Muscle layer of colon (tissue), 2 donors: ENCODE measurements around the gene CARNS1.

ENCODE experiments used
- H3K27ac ChIP-seq: one replicate; pipeline ENCODE4 v1.7.0; 2013; ENCODE audit warnings: low read depth, mild to moderate bottlenecking, low read length, moderate library complexity
- H3K27me3 ChIP-seq, 2 donors: one replicate each; pipeline ENCODE4 v1.7.0; 2013; ENCODE audit warnings: low read length in 2 of 2, mild to moderate bottlenecking in 2 of 2; ENCODE audit not compliant: insufficient read depth in 2 of 2, control insufficient read depth in 1 of 2
- H3K36me3 ChIP-seq: one replicate; pipeline ENCODE4 v1.7.0; 2013; ENCODE audit warnings: mild to moderate bottlenecking, low read length; ENCODE audit not compliant: insufficient read depth
- H3K4me1 ChIP-seq: one replicate; pipeline ENCODE4 v1.7.0; 2013; ENCODE audit warnings: mild to moderate bottlenecking, low read length; ENCODE audit not compliant: insufficient read depth
- H3K4me3 ChIP-seq, 2 donors: one replicate each; pipeline ENCODE4 v1.7.0; 2013; ENCODE audit warnings: low read length in 2 of 2, low read depth in 1 of 2, mild to moderate bottlenecking in 1 of 2, moderate library complexity in 1 of 2
- H3K9ac ChIP-seq: one replicate; pipeline ENCODE4 v1.7.0; 2013; ENCODE audit warnings: low read length
- H3K9me3 ChIP-seq: one replicate; pipeline ENCODE4 v1.7.0; 2013; ENCODE audit warnings: mild to moderate bottlenecking, low read length
- donor health status: abdominal sarcoma.
- donor health status: Adenocarcinoma of cecum.

The CARNS1 gene

GRCh38 chr11:67469508-67469811 is 54.0 kb downstream of the CARNS1 start:
- Histone ChIP-seq H3K27me3 (no peaks in the 10 kb centered on the region), H3K4me1 (peaks cover 25% of the 10 kb centered on the region), H3K4me3 (peak overlapping the region; percentile 57 to 84), H3K27ac (peak overlapping the region; percentile 93), H3K9me3 (no peaks in the 10 kb centered on the region), H3K36me3 (no peaks in the 10 kb centered on the region), H3K9ac (peak overlapping the region; percentile 37)

DNA sequence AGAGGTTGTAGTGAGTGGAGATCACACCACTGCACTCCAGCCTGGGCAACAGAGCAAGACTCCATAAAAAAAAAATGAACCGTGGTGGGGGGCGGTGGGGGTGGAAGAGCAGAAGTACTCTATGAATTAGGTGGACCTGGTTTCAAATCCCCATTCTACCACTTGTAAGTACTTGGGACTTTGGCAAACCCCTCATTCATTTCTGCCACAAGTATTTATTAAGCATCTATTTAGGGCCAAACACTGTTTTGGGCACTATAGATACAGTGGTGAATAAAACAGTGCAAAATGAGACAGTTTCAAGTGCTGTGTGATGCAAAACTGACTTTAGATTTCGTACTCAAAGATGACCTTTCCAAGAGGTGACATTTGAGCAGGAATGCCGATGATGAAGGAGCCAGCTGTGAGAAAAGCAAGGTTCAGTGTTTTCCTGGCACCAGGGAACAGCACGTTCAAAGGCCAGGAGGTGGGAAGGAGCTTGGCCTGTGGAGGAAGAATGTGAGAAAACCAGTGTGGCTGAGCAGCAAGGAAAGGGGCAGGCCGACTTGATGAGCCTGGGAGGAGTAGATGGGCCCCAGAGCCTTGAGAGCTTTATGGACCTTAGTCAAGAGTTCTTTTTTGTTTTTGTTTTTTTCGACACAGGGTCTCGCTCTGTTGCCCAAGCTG is 55.0 kb downstream of the CARNS1 start:
- no peak overlapping the region for H3K27ac ChIP-seq

GRCh38 chr11:67472882-67473281 is 57.4 kb downstream of the CARNS1 start:
- H3K4me1 ChIP-seq = peaks cover 6% of the 10 kb centered on the region
- no peaks in the 10 kb centered on the region for H3K9me3 ChIP-seq
- no peaks in the 10 kb centered on the region for H3K36me3 ChIP-seq
- H3K27ac ChIP-seq = no peak overlapping the region
- H3K27me3 ChIP-seq = no peaks in the 10 kb centered on the region
- no peak overlapping the region for H3K4me3 ChIP-seq
- no peak overlapping the region for H3K9ac ChIP-seq

More for the DNA sequence above, 55.0 kb downstream of the CARNS1 start:
- no peak overlapping the region for H3K4me3 ChIP-seq
- H3K36me3 ChIP-seq = no peaks in the 10 kb centered on the region
- no peaks in the 10 kb centered on the region for H3K27me3 ChIP-seq
- peaks cover 20% of the 10 kb centered on the region for H3K4me1 ChIP-seq
- H3K9ac ChIP-seq = no peak overlapping the region
- no peaks in the 10 kb centered on the region for H3K9me3 ChIP-seq
